Right kidney (tissue), 1 donor: ENCODE measurements around the gene CACNA1C.

ENCODE experiments used
- DNase-seq: peaks from one replicate; pipeline ENCODE4 v3.0.0-alpha.2; 2016

The CACNA1C gene

DNA sequence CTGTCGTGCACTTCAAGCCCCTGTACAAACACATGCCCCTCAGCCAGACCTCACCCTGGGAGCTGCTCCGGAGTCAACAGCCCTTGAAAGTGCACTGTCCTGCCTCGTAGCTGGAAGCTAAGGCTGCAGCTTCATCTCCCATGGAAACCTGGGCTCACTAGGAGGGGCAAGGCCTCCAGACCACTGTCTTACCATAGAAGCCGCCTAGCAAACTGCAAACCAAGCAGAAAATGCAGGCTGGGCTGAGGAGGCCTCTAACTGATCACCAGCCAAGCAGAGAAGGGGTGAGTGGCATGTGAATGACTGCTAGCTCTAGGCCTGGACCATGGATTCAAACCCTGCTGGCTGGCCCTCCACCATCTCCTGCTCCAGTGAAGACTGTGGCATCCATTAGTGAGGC is 340.2 kb downstream of the CACNA1C start:
- no peak for DNase-seq

GRCh38 chr12:2393996-2394395 is 341.2 kb downstream of the CACNA1C start:
- DNase-seq, result no peak

- DNase-seq, result no peak
These were observed 342.7 kb downstream of the CACNA1C start for GRCh38 chr12:2395354-2395977.

GRCh38 chr12:2396448-2396871 is 343.7 kb downstream of the CACNA1C start:
- no peak for DNase-seq

DNA sequence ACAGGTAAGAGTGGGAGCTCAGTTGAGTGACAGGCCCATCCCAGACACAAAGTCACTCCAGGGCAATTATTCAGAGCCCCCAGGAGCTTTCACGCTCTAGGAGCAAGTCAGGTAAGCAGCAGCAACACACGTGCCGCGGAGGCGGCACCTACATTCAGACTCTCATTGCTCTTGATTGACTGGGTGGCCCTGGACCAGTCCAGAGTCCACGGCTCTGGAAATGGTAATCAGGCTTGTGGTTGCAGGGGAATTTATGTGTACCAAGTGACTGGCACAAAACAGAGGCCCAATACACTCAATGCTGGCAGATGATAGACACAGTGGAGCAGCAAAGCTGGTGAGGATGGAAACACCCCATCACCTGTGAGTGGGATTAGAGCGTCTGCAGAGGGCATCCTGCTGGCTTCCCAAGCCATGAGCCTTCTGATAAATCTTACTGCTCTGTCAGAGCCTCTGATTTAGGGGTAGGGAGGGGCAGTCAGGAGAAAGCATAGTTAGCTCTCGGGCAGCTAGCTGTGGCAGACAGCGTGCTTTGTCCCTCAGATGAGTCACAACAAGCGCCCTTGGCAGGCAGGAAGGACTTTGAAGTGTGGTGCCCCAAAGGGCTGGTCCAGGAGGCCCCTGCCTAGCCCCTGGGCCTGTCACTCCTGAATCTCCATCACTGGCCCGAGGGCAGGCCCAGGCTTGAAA is 344.7 kb downstream of the CACNA1C start:
- DNase-seq, result no peak

DNA sequence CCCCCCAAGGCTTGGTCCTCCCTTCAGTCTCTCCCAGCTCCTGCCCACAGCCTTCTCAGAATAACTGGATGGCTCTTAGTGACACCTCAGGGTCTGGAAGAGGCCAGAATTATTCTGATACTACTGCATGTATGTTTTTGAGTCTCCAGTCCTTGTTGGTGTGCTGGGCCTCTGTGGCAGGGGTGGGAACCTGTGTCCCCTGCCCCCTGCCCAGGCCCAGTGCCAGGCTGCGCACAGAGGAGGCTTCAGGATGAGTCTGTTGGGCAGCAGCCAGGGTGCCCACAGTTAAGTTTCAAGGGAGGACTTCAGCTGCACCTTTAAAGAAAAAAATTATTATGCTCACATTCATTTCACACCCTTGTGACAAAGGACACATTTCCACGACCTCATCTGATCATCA is 348.3 kb downstream of the CACNA1C start:
- DNase-seq, result no peak

- DNase-seq, result no peak
These were observed 349.3 kb downstream of the CACNA1C start for GRCh38 chr12:2402073-2402579.

DNA sequence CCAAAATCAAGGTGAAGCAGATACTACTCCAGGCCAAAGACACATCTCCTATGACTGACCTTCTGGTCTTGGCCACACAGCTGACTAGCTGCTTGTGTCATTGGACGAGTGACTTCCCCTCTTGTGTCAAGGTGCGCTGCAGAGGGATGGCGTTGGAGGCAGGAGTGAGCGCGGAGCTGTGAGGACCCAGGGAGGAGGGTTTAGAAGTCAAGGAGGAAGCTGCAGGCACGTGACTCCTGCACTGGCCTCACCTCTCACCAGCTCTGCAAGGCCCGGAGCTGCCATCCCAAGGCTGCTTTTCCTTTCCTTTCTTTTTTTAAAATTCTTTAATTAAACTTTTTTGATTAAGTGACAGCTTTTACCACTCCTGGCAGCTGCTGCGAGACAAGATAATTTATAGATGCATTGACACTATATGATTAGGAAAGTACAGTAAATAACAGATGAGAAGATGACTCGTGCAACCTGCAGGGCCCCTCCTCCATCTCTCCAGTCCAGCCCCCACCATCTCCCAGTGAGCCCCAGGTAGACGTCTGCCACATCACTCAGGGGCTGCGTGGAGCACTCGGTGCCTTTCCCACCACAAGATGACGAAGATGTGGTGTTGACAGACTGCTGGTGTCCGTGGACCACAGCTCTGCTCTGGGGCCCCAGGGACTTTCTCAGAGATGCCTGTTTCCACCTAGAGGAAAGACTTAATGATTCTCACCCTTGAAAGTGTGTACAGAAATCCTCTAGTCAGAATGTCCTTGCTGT is 350.6 kb downstream of the CACNA1C start:
- DNase-seq, result no peak

DNA sequence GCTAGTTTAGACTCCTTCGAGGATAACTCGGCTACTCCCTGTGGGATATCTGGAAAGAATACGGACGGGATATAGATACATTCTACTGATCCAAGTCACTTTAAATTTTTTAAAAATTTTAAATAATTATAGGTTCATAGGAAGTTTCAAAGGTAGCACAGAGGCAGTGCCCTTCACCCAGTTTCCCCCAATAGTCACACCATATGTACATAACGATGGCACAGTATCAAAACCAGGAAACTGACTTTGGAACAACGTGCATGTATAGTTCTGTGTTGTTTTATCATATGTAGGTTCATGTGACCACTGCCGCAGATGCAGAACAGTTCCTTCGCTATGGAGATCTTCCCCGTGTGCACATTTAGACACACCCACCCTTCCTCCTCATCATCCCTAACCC is 352.3 kb downstream of the CACNA1C start:
- no peak for DNase-seq

DNA sequence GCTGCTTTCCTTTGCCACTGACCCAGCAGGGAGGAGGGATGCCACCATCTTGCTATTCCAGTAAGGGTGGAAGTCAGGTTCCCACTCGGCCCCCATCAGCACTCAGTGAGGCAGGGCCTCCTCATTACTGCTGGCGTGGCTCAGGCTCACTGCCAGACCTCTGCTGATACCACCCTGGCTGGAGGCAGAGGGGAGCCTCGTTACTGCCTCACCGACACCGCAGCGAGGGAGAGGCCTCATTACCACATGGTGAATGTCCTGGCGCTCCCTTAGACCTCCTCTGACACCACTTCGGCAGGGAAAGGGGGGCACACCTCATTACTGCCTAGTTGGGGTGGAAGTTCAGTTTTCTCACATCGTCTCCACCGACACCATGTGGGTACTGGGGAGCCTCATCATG is 354.1 kb downstream of the CACNA1C start:
- DNase-seq, result no peak

GRCh38 chr12:2408262-2408661 is 355.5 kb downstream of the CACNA1C start:
- no peak for DNase-seq

- no peak for DNase-seq
These were observed 357.0 kb downstream of the CACNA1C start for GRCh38 chr12:2409656-2410265.

- no peak for DNase-seq
These were observed 357.7 kb downstream of the CACNA1C start for GRCh38 chr12:2410496-2410895.

DNA sequence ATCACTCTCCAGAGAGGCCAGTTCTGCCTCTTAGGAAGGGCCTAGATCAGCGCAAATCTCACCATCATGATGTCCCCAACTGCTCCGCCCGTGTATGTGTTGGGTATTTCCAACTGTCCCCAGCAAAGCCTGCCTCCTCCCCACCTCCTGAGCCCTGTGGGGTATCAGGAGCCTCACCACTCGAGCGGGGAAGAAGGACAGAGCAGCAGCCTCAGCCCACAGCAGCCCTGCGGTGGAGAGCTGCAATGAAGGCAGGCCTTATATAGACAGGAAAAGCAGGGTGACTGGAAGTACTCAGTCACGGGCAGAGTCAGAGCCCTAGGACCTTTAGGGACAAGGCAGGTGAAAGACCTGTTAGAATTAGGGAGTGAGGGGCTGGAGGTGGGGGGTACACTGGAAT is 358.2 kb downstream of the CACNA1C start:
- DNase-seq, result no peak

- DNase-seq, result no peak
These were observed 359.0 kb downstream of the CACNA1C start for GRCh38 chr12:2411616-2412304.

GRCh38 chr12:2412305-2412643 is 359.5 kb downstream of the CACNA1C start:
- no peak for DNase-seq

- DNase-seq, result no peak
These were observed 360.5 kb downstream of the CACNA1C start for GRCh38 chr12:2413301-2413700.

DNA sequence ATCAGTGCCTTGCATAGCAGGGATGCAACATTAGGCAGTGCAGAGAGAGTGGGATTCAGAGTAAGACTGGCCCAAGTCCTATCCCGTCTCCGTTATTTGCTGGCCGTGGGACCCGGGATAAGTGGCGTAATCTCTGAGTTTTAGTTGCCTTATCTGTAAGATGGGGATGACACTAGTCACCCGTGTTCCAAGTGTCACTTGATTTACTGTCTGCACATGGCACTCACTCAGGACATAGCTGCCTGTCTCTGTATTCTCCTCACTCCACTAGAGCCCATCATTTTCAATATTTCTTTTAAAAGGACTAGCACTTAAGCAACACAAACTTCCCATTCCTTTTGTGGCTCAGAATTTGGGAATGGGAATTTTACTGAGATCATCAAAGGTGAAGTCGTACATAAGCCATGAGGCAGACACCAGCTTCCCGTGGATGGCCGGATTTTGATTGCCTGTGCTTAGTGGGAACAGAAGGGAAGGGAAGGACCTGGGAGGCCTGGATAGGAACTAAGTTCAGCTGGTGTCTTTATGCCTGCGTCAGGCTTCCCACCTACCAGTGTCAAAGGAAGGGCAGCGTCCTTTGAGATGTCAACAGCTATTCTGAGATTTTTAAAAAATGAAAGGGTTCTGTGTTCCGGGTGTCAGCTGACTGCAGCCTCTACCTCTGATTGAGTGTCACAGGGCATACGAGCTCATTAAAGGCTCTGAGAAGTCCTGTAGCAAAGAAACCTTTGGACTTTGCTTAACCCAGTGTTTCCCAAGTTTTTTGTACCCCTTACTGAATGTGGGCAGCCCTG is 361.4 kb downstream of the CACNA1C start:
- no peak for DNase-seq

- DNase-seq, result no peak
These were observed 362.2 kb downstream of the CACNA1C start for GRCh38 chr12:2414810-2415567.

DNA sequence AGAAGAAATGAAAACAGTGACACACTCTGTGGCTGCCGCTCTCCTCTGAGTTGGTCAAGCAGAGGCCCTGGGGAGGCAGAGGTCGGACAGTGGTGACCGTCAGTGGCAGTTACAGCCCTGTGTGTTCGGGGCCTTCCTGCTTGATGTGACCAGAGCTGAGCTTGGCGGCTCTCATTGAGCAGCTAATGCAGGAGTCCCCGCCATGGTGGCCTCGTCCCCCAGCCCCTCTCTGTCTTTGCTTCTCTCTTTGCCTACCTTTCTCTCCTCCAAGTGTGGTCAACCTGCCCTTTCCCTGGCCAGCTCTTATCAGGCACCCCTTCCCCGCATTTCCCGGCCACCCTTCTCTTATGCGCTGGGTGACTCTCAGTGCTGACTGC is 362.8 kb downstream of the CACNA1C start:
- DNase-seq, result no peak

DNA sequence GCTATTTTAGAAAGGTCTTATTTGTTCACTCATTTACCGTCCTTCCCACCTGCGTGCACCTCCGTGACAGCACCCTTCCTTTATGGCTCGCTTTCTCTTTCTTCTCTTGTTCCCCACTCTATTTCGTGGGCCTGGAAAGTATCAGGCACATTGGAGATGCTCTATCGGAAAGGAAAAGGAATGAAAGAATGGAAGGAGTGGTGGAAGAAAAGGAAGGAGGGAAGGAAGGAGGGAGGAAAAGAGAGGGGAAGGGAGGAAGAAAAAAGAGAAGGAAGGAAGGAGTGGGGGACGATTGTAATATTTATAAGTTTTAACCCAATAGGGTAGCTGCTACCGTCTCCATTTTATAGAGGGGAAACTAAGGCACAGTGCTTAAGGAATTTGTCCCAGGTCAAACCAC is 363.4 kb downstream of the CACNA1C start:
- no peak for DNase-seq
